Liver (tissue), 9 donors: ENCODE measurements around the gene RAVER1. TPM values are rescaled to one million over a fixed set of nuclear protein-coding genes. Genes with fewer than 3 reads are reported as not detected.

ENCODE experiments used
- DNase-seq: peaks from one replicate; pipeline ENCODE4 v3.0.0-alpha.2; 2017; ENCODE audit warnings: low spot score
- H3K27ac ChIP-seq, 2 donors: one replicate each; pipeline ENCODE4 v1.7.0; 2013; ENCODE audit warnings: inconsistent platforms in 2 of 2, low read length in 2 of 2, control low read depth in 1 of 2, low read depth in 1 of 2, mild to moderate bottlenecking in 1 of 2
- H3K27me3 ChIP-seq, 4 donors: one replicate each; pipeline versions ENCODE4 v1.6.1 to v1.7.0; 2013; ENCODE audit warnings: low read length in 3 of 4, inconsistent platforms in 1 of 4, mild to moderate bottlenecking in 1 of 4, moderate library complexity in 1 of 4; ENCODE audit not compliant: control insufficient read depth in 4 of 4, insufficient read depth in 4 of 4
- H3K36me3 ChIP-seq, 4 donors: one replicate each; pipeline versions ENCODE4 v1.6.1 to v1.7.0; 2013; ENCODE audit warnings: low read length in 3 of 4, mild to moderate bottlenecking in 3 of 4, low read depth in 1 of 4, moderate library complexity in 1 of 4; ENCODE audit not compliant: control insufficient read depth in 4 of 4, insufficient read depth in 3 of 4
- H3K4me1 ChIP-seq, 4 donors: one replicate each; pipeline versions ENCODE4 v1.6.1 to v1.7.0; 2013; ENCODE audit warnings: low read length in 3 of 4, mild to moderate bottlenecking in 3 of 4, moderate library complexity in 1 of 4; ENCODE audit not compliant: control insufficient read depth in 4 of 4, insufficient read depth in 4 of 4
- H3K4me3 ChIP-seq, 3 donors: one replicate each; pipeline versions ENCODE4 v1.6.1 to v1.7.0; 2013; ENCODE audit warnings: low read length in 3 of 3, control low read depth in 1 of 3, low read depth in 1 of 3, mild to moderate bottlenecking in 1 of 3
- H3K9ac ChIP-seq, 2 donors: one replicate each; pipeline ENCODE4 v1.7.0; 2013; ENCODE audit warnings: low read length in 2 of 2, mild to moderate bottlenecking in 2 of 2, moderate library complexity in 2 of 2, control low read depth in 1 of 2, low read depth in 1 of 2
- H3K9me3 ChIP-seq, 4 donors: one replicate each; pipeline versions ENCODE4 v1.6.1 to v1.7.0; 2013; ENCODE audit warnings: low read length in 3 of 4; ENCODE audit not compliant: control insufficient read depth in 4 of 4
- CTCF ChIP-seq: fragments of 150-350 bp; IDR thresholded peaks from 2 replicates; pipeline ENCODE4 v1.5.1; 2017; ENCODE audit warnings: improper control_type of control experiment, low read depth, low read length; ENCODE audit not compliant: missing input control
- EGR1 ChIP-seq, 2 donors: IDR thresholded peaks; 2 replicates each; pipeline ENCODE4 v1.6.1; 2016 to 2018; ENCODE audit warnings: antibody characterized with exemption in 2 of 2, low read depth in 2 of 2
- FOXA1 ChIP-seq: IDR thresholded peaks from 2 replicates; pipeline ENCODE4 v1.6.1; 2016; ENCODE audit warnings: antibody characterized with exemption
- FOXA2 ChIP-seq: IDR thresholded peaks from 2 replicates; pipeline ENCODE4 v1.6.1; 2016; ENCODE audit warnings: antibody characterized with exemption
- GABPA ChIP-seq, 2 donors: IDR thresholded peaks in 1 of 2; conservative IDR thresholded peaks in 1 of 2; 2 replicates each; pipeline ENCODE4 v1.6.1; 2016; ENCODE audit warnings: antibody characterized with exemption in 2 of 2, mild to moderate bottlenecking in 1 of 2, moderate library complexity in 1 of 2
- HNF4A ChIP-seq, 2 donors: conservative IDR thresholded peaks; 2 replicates each; pipeline ENCODE4 v1.6.1; 2016; ENCODE audit warnings: antibody characterized with exemption in 2 of 2, mild to moderate bottlenecking in 2 of 2
- HNF4G ChIP-seq: IDR thresholded peaks from 2 replicates; pipeline ENCODE4 v1.6.1; 2016; ENCODE audit warnings: antibody characterized with exemption
- JUND ChIP-seq, 2 donors: IDR thresholded peaks; 2 replicates each; pipeline ENCODE4 v1.6.1; 2016; ENCODE audit warnings: antibody characterized with exemption in 2 of 2
- MAX ChIP-seq: IDR thresholded peaks from 2 replicates; pipeline ENCODE4 v1.6.1; 2016; ENCODE audit warnings: antibody characterized with exemption
- NR2F2 ChIP-seq: IDR thresholded peaks from 2 replicates; pipeline ENCODE4 v1.6.1; 2016; ENCODE audit warnings: antibody characterized with exemption
- RAD21 ChIP-seq, 2 donors: IDR thresholded peaks; 2 replicates each; pipeline ENCODE4 v1.6.1; 2016; ENCODE audit warnings: antibody characterized with exemption in 2 of 2, mild to moderate bottlenecking in 2 of 2
- RXRA ChIP-seq, 2 donors: IDR thresholded peaks; 2 replicates each; pipeline ENCODE4 v1.6.1; 2017 to 2018; ENCODE audit warnings: antibody characterized with exemption in 2 of 2, mild to moderate bottlenecking in 1 of 2
- SP1 ChIP-seq: IDR thresholded peaks from 2 replicates; pipeline ENCODE4 v1.6.1; 2018; ENCODE audit warnings: antibody characterized with exemption, mild to moderate bottlenecking
- TAF1 ChIP-seq: conservative IDR thresholded peaks from 2 replicates; pipeline ENCODE4 v1.6.1; 2016; ENCODE audit warnings: antibody characterized with exemption, mild to moderate bottlenecking
- YY1 ChIP-seq: IDR thresholded peaks from 2 replicates; pipeline ENCODE4 v1.6.1; 2016; ENCODE audit warnings: antibody characterized with exemption, mild to moderate bottlenecking
- ZBTB33 ChIP-seq: IDR thresholded peaks from 2 replicates; pipeline ENCODE4 v1.6.1; 2016; ENCODE audit warnings: antibody characterized with exemption
- WGBS: extraction: QIAGEN DNeasy Blood & Tissue Kit; methylation state at CpG from one replicate; pipeline ENCODE4 v1.1.7; 2013; 5-methylcytosine and 5-hydroxymethylcytosine counted together
- polyA plus RNA-seq, 2 donors: library from polyadenylated mRNA; stranded (reverse) in 1 of 2; unstranded in 1 of 2; fragments of 200-250 nt in 1 of 2; fragments of >200 nt in 1 of 2; fragmentation: Nextera tagmentation in 1 of 2; extraction: Ambion mirVana in 1 of 2; gene quantifications; one replicate each; pipeline versions ENCODE4 v1.2.1 to v1.2.3, GENCODE V29; 2013 to 2015
- total RNA-seq, 2 donors: library from RNA; depleted of rRNA; stranded (reverse); fragments of >200 nt; gene quantifications; one replicate each; pipeline ENCODE4 v1.2.3, GENCODE V29; 2014
- TF ChIP-seq, protein P1 (sequence below): IDR thresholded peaks from 2 replicates; pipeline ENCODE4 v1.6.1; 2016; ENCODE audit warnings: antibody characterized with exemption
- TF ChIP-seq, protein P2 (sequence below): IDR thresholded peaks from 2 replicates; pipeline ENCODE4 v1.6.1; 2016; ENCODE audit warnings: antibody characterized with exemption, mild to moderate bottlenecking
- donor health status: healthy.
- donor health status: healthy.
- donor health status: healthy.
- donor health status: healthy.
- donor health status: healthy.

RAVER1 gene
- total and polyA plus RNA-seq, 4 donors: 2.1 to 13.6 (median 6.2) TPM

- no peaks in the 10 kb centered on the region for H3K27me3 ChIP-seq
- 92% methylated on average over 15 of the region's 15 CpGs for WGBS
- DNase-seq: no peak
- no peak overlapping the region for H3K9ac ChIP-seq
- no peak overlapping the region for H3K4me3 ChIP-seq
- TF ChIP-seq SP1: no peak
- no peak for TF ChIP-seq NR2F2
- TF ChIP-seq YY1: no peak
- no peak for TF ChIP-seq EGR1 (IDR thresholded peaks at IDR 0.05; ENCODE audit: low read depth in 2 of 2)
- TF ChIP-seq GABPA (IDR thresholded peaks at IDR 0.05 in 1 of 2, conservative IDR thresholded peaks at IDR 0.05 in 1 of 2): no peak
- TF ChIP-seq FOXA1: no peak
- no peak for TF ChIP-seq RXRA (IDR thresholded peaks at IDR 0.05)
- TF ChIP-seq JUND (IDR thresholded peaks at IDR 0.05): no peak
- no peak for TF ChIP-seq HNF4G
- TF ChIP-seq TAF1: no peak
- TF ChIP-seq FOXA2: no peak
- no peak for TF ChIP-seq HNF4A (conservative IDR thresholded peaks at IDR 0.05)
- TF ChIP-seq, protein P1, sequence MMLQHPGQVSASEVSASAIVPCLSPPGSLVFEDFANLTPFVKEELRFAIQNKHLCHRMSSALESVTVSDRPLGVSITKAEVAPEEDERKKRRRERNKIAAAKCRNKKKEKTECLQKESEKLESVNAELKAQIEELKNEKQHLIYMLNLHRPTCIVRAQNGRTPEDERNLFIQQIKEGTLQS: no peak
- TF ChIP-seq RAD21 (IDR thresholded peaks at IDR 0.05): no peak
- TF ChIP-seq, protein P2, sequence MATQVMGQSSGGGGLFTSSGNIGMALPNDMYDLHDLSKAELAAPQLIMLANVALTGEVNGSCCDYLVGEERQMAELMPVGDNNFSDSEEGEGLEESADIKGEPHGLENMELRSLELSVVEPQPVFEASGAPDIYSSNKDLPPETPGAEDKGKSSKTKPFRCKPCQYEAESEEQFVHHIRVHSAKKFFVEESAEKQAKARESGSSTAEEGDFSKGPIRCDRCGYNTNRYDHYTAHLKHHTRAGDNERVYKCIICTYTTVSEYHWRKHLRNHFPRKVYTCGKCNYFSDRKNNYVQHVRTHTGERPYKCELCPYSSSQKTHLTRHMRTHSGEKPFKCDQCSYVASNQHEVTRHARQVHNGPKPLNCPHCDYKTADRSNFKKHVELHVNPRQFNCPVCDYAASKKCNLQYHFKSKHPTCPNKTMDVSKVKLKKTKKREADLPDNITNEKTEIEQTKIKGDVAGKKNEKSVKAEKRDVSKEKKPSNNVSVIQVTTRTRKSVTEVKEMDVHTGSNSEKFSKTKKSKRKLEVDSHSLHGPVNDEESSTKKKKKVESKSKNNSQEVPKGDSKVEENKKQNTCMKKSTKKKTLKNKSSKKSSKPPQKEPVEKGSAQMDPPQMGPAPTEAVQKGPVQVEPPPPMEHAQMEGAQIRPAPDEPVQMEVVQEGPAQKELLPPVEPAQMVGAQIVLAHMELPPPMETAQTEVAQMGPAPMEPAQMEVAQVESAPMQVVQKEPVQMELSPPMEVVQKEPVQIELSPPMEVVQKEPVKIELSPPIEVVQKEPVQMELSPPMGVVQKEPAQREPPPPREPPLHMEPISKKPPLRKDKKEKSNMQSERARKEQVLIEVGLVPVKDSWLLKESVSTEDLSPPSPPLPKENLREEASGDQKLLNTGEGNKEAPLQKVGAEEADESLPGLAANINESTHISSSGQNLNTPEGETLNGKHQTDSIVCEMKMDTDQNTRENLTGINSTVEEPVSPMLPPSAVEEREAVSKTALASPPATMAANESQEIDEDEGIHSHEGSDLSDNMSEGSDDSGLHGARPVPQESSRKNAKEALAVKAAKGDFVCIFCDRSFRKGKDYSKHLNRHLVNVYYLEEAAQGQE: no peak
- peaks cover 3 to 17% (median 9%) of the 10 kb centered on the region in 4 donors for H3K4me1 ChIP-seq
- peaks cover 13 to 48% (median 27%) of the 10 kb centered on the region in 4 donors for H3K36me3 ChIP-seq
- no peaks in the 10 kb centered on the region for H3K9me3 ChIP-seq
- no peak overlapping the region for H3K27ac ChIP-seq
These were observed 15.4 kb downstream of the RAVER1 start for GRCh38 chr19:10317857-10318462.

- Histone ChIP-seq H3K4me1 (peaks cover 3 to 17% (median 9%) of the 10 kb centered on the region in 4 donors), H3K4me3 (no peak overlapping the region), H3K36me3 (peaks cover 13 to 42% (median 25%) of the 10 kb centered on the region in 4 donors), H3K9me3 (no peaks in the 10 kb centered on the region), H3K27ac (no peak overlapping the region), H3K27me3 (no peaks in the 10 kb centered on the region), H3K9ac (no peak overlapping the region)
- DNase-seq: no peak
- TF ChIP-seq, protein P2: no peak
- TF ChIP-seq RXRA (IDR thresholded peaks at IDR 0.05) (no peak), GABPA (IDR thresholded peaks at IDR 0.05 in 1 of 2, conservative IDR thresholded peaks at IDR 0.05 in 1 of 2) (no peak), HNF4A (conservative IDR thresholded peaks at IDR 0.05) (no peak), JUND (IDR thresholded peaks at IDR 0.05) (no peak), ZBTB33 (no peak), YY1 (no peak), RAD21 (IDR thresholded peaks at IDR 0.05) (no peak), CTCF (no peak), FOXA1 (no peak), MAX (no peak), SP1 (no peak), EGR1 (IDR thresholded peaks at IDR 0.05; ENCODE audit: low read depth in 2 of 2) (no peak)
- TF ChIP-seq, protein P1: no peak
- 89% methylated on average over 29 of the region's 29 CpGs for WGBS
These were observed 16.1 kb downstream of the RAVER1 start for GRCh38 chr19:10317045-10317856.
